Activated CD8-positive, alpha-beta memory T cell treated with anti-CD3 and anti-CD28 coated beads, Interleukin-2, amount 50 U/mL, for 1 hour (primary cell): ENCODE results near the gene CD247.

ENCODE experiments used
- DNase-seq: peaks from one replicate; pipeline ENCODE4 v3.0.0-alpha.2; 2020; ENCODE audit errors: extremely low read depth

Gene CD247

GRCh38 chr1:167542109-167543032 lies 24.0 kb upstream of the CD247 start:
- DNase-seq, result no peak

DNA sequence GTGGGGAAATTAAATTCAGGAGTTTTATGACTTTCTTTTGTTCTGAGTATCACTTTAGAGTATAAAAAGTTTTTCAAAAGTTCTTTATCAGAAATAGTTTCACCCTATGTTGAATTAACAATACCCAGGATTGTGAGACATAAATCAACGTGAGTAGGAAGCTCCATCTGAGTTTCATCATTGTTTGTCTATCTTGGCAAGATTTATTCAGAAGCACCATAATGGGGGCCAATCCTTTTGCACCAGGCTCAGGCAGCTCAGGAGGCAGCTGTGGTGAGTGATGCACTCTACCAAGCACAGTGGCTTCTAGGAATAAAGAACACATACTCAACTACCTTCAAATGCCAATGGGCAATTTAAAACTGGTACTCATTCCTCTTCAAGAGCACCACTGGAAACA lies 23.3 kb upstream of the CD247 start:
- DNase-seq, result no peak

GRCh38 chr1:167541003-167541402 lies 22.7 kb upstream of the CD247 start:
- DNase-seq, result no peak

DNA sequence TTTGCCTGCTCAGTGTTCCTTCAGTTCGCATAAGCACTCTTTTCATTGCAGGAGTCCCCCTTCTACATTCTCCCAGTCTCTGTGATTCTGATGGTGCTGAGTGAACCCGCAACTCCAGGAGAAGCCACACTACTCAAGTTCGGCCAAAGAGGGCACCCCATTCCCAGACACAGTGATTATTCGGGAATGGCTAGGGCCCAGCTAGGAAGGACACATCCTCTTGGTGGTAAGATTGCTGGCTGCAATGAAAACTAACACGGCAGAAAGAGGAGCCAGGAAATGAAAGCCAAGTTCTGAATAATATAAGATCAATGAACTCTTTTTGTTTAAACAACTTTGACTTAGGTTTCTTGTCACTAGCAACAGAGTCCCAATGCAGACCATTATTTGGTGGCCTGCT lies 20.3 kb upstream of the CD247 start:
- no peak for DNase-seq

DNA sequence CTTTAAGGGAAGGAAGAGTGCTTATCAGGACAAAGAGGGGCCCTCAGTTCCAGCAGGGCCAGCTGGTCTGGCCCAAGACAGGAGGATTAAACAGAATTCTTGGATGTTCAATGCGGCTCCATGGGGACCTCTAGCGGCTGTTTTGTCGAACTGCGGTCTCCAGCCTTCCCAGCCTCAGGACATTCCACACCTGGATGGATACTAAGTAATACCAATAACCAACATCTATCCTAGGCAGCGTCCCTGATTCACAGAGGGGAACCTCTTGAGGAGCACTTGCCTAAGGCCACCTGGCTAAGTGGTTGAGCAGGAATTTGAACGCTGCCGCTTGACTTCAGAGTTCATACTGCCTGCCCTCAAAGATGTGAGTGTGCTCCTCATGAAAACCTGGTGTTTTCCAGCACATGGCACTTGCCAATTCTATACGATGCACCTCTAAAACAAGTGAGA lies 15.5 kb upstream of the CD247 start:
- DNase-seq, result peak; percentile 38

DNA sequence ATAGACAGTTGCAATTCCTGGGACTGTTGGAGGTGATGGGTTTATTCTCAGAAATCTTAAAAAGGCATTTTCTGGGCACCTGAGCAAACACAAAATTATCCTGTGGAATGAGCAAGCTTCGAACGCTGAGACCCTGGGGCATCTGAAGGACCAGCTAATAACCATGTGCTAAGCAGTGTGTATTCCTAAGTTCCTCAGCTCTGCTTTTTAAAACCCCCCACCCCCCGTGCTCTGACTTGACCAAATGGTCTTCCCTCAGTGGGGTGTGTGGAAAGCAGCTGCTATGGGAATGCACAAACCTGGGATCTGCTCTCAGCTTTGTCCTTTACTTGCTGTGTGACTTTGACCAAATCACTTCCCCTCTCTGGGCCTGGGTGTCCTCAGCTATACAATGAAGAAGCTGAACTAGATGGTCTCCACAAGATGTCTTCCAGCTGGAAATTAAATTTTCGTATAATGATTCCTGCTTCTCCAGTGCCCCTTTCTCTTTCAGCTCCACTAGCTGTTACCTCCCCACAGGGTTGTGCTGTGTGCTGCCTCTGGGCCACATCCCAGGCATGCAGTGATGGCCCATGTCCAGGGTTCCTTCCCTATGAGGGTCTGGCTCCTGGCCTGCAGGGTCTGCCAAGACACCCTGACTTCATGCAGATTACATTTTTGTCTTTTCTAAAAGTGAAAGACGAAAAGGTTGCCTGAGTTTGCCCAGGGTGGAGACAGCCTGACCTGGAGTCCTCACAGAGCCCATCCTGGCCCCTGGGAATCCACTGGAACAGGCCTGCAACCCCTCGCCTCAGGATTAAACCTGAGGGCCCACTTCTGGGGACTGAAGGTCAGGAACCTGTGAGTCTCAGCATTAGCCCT lies 14.9 kb upstream of the CD247 start:
- DNase-seq, result no peak

DNA sequence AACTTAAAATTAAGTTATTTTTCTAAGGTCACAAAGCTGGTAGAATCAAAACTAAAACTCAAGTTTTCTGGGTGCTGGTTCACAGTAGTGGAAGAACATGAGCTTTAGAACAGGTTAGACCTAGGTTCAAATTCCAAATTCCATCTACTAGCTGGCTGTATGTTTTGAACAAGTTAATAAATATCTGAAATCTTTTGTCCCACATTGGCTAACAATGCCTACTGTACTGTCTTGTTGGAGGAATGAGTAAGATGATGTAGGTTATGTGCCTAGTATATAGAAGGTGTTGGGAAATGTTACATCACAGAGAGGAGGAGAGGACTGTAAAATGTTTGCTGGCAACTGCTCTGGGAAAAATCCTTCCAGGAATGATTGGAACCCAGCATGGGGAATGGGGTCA lies 14.0 kb upstream of the CD247 start:
- no peak for DNase-seq

DNA sequence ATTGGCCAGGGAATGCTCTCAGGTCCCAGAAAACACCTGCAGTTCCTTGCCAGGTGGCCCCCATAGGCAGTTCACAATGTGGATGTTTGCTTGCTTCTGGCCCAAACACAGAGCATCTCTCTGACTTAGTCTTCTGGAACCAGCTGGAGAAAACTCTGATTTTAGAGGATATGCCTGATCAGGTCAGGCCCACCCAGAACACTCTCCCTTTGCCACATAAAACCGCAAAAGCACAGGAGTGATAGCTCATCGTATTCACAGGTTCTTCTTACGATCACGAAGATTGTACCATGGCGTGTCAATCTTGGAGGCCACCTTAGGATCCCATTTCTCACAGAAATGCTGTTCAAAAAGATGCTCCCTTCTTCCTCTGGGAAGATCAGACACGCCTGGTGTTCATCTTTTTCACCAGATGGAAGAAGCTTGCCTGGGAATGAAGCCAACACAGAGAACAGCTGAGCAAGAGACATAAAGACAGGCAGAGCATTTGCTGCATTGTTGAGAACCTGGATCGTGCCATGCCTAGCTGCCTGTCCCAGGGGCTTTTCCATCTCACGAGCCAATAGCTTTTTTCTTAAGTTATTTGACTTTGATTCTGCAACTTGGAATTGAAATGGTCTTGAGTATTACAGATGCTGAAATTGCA lies 11.6 kb upstream of the CD247 start:
- no peak for DNase-seq

DNA sequence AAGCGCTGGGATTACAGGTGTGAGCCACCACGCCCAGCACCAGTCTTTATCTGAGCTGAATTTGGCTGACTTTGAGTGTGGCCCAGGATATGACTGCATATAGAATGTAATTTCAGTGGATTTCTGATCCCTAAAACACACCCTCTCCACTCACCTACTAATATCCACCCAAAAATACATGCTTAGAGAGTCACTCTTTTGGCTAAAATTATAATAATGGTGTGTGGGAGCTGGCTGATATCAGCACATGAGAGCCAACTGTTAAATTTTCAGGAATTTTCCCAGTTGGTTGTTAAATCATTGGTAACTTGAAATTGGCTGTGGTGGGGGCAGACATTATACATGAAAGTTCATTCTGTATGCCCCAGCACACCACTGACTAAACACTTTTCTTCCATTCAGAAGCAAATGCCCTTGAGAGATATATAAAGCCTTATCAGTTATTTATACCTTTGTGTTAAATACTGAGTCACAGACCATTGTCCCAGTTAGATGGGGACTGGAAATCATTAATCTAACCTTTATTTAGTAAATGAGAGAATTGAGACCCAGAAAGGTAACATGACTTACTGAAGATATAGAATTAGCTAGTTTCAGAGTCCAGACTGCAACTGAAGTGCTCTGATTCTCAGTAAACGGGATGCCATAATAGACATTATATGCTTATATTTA lies 9.9 kb upstream of the CD247 start:
- no peak for DNase-seq

DNA sequence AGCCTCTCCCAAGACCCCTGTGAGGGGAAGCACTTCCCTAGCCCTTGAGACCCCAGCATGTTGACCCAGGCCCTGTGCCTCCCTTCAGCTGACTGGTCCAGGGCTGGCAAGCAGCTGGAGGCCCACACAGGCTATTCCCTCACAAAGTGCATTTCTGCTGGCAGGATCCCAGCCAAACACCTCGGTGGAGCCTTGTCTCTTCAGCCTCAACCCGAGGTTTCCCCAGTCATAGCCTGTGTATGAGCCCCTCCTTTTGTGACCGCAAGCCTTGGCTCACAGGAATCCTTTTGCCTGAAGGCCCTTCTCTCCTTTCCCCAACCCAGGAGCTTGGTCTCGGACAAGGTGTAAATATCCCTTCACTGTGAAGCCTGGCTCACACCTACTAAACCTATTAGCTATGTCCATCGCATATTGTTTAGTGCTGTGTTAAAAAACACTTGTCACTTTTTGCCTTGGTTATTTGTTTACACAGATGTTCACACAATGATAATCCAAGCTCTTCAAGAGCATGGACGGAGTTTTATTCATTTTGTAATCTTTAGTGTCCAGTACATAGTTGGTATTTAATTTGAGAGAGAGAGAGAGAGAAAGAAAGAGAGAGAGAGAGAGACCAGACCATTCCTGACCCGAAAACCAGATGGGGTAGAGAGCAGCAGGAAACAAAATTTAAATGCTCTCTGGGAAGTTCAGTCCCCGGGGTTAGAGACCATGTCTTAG lies 8.5 kb upstream of the CD247 start:
- DNase-seq, result no peak

DNA sequence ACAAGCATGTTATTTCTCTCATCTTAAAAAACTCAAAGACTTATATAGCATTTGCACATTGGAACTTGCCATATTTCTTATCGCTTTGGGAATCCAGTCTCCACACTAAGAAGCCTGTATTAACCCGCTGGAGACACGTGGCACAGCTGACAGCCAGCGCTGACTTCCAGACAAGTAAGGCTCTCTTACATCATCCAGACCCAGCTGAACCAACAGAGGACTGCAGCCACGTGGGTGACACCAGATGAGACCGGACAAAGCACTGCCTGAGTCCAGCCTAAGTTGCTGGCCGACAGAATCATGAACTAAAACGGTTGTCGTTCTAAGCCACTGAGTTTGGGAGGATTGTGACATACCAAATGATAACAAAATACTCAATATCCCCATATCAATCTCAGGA lies 6.3 kb upstream of the CD247 start:
- DNase-seq, result no peak

- DNase-seq, result no peak
Measured at GRCh38 chr1:167522246-167522645, 3.9 kb upstream of the CD247 start.

DNA sequence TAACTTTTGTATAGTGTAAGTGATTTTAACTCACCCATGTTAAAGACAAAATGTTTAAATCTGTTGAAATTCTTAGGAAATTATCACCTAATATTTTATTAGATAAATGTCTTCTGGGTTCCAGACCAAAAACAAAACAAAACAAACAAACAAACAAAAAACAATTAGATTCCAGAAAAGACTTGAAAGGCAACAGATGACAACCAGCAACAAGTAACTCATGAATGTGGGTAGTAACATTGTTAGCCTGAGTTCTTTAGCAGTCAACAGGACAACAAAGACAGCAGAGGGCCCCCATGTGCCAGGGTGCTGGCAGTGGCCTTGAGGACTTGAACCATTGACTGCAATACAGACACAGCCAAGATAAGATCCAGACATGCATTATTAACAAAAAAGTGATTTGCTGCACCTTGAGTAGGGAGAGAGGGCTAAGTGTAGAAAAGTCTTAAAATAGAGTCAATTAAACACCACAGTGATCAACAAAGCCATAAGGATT lies 2.4 kb upstream of the CD247 start:
- no peak for DNase-seq

GRCh38 chr1:167517535-167518330 lies 596 bp downstream of the CD247 start:
- DNase-seq, result peak; percentile 86

DNA sequence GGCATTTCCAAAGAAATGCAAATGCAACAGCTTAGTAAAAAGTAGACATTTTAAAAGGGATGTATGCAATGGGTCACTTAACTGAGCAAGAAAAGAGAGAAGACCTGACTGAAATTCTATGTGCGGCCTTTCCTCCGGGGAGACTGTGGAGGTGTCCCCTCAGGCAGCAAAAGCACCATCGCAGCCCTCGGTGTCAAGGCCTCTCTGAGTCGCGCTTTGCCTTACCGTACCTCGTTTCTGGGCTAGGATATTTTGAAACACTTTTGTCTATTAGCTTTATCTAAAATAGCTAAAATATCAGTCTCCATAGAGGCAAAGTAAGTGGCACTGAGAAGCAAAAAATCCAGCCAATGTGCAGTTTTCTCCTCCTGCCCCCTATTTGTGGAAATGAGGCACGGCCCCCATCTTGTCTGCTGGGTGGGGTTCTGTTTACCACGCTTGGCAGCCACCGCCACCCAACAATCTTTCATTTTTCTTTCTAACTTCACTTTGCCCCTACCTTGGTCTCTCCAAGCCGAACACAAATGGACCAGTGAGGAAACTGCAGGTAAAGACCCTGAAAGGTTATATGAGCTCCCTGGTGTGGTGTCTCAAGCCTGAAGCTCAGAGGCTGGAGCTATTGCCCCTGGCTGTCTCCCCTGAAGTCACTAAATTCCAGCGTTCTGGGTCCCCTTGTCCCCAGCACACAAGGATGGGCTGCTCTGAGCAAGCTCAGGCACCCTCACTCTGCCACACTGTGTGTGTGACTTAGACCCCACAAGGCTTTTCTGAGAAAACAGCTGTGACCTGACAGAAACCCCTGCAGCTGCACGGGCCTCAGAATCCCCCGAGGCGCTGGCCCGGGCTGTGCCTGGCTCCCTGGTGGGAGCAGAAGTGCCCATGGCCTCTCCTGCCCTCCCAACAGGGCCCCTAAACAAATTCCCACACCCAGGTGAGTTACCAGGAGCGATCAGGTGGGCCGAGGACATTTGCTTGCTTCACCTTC lies 1.6 kb downstream of the CD247 start:
- DNase-seq, result no peak

DNA sequence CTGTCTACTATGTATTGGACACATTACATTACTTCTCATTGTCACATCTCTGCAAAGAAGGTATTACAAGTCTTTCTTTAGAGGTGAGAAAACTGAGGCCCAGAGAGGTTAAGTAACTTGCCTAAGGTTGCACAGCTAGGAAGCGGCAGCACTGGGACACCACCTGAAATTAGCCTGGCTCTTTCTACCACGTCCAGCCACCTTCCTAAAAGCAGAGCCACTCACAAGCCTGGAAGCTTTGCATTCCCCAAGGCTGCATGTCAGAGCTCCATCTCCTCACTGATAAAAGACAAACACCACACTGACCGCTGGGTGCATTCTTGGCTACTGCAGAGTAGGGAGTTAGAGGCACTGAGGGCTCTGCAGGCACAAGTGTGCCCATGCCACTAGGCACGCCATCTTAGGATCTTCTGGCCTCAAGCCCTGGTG lies 2.4 kb downstream of the CD247 start:
- no peak for DNase-seq

DNA sequence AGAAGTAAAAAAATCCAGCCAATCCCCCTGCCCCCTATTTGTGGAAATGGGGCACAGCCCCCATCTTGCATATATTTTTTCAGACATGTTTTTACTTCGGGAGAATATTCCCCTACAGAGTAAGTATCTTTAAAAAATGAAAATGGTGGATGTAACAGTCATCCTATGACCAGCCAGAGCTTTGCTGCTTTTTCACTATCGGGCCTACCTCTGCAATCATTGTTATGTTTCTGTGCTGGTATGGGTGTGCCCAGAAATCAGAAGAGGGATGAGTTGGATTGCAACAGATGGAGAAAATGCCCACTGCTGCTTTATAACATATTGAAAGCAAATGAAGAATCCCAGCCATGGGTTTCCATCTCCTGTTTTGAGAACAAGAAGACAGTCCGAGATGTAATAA lies 2.9 kb downstream of the CD247 start:
- no peak for DNase-seq

DNA sequence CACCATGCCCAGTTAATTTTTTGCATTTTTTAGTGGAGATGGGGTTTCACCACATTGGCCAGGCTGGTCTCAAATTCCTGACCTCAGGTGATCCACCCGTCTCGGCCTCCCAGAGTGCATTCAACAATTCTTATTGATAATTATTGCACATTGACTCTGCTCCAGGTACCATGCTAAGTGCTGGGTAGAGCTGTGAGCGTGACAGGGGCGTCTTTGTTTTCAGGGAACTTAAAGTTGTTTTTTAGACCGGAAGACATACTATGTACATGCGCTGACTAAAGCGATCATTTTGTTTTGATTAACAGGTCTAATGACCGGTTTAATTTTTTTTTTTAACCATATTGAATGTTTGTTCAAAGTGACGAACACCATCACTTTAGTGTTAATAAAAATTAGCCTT lies 4.0 kb downstream of the CD247 start:
- no peak for DNase-seq
